Stomach (tissue), 4 donors: ENCODE results near the gene PLOD2.
A peak's percentile ranks its signal among the peaks of the same experiment; 100 is the strongest.

Experiments
- CTCF ChIP-seq, 7 experiments: fragments of 450-650 bp in 4 of 7; fragments of 200-600 bp in 3 of 7; sonication (generic) in 3 of 7; IDR thresholded peaks; one replicate each; pipeline ENCODE4 v1.5.1; 2016 to 2019; ENCODE audit warnings: antibody characterized with exemption in 7 of 7, control low read depth in 2 of 7, mild to moderate bottlenecking in 1 of 7
- POLR2A ChIP-seq, 4 donors: fragments of 450-650 bp; IDR thresholded peaks; one replicate each; pipeline ENCODE4 v1.6.1; 2016; ENCODE audit warnings: antibody characterized with exemption in 4 of 4, control low read depth in 2 of 4, mild to moderate bottlenecking in 1 of 4, moderate library complexity in 1 of 4
- POLR2AphosphoS5 ChIP-seq, 3 donors: sonication (generic); formaldehyde crosslinking; IDR thresholded peaks; one replicate each; pipeline ENCODE4 v1.6.1; 2016; ENCODE audit warnings: antibody characterized with exemption in 3 of 3

DNA sequence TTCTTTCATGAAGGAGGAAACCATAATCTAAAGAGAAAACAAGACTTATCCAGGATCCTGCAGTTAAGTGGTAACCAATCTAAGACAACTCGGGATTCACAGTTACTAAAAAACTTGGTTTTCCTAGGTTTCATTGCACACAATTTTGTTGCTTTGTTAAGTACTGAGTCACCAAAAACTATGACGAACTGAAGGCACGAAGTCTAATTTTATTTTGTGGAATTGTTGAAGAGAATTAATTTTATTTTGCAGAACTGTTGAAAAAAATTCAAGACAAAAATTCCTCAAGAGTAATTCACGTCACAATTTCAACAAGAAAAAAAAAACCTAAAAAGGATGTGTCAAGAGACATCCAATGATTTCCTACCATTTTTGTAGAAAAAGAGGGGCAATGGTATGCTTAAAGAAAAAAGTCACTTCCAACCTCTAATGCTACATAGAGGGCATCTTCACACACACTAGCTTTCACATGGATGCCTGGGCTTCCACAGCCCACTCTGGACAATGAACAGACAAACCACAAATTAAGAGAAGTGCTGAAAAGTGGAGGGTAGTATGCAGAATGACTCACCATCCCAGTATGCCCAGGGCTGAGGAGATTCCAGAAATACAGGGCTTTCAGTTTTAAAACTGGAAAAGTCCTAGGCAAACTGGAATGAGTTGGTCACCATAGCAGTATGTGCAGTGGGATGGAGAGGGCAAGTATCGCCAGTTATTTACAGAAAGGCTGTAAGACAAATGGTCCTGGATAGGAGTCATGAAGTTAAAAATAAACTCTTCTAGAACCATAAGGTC, 29.2 kb downstream of the PLOD2 start:
- TF ChIP-seq CTCF (IDR thresholded peaks at IDR 0.05) (no peak), POLR2A (IDR thresholded peaks at IDR 0.05) (no peak), POLR2AphosphoS5 (IDR thresholded peaks at IDR 0.05) (peak in 1 of 3 donors; percentile 36)
